GM12875 (cell line): Measurements from ENCODE around the gene CTDP1.

Experiments
- H3K4me3 ChIP-seq: one replicate; pipeline ENCODE4 v1.5.1; 2011; ENCODE audit warnings: low read depth, low read length, control low read depth
- CTCF ChIP-seq: IDR thresholded peaks from 2 replicates; pipeline ENCODE4 v1.5.1; 2011; ENCODE audit warnings: low read depth, mild to moderate bottlenecking, control low read depth, inconsistent platforms, low read length, moderate library complexity, borderline replicate concordance; ENCODE audit not compliant: insufficient read depth

Gene CTDP1

GRCh38 chr18:79683626-79684282 lies 4.2 kb downstream of the CTDP1 start:
- no peak overlapping the region for H3K4me3 ChIP-seq
- TF ChIP-seq CTCF: no peak

- TF ChIP-seq CTCF: no peak
Observed at GRCh38 chr18:79684283-79684631, 4.7 kb downstream of the CTDP1 start.

GRCh38 chr18:79684787-79685186 lies 5.2 kb downstream of the CTDP1 start:
- no peak overlapping the region for H3K4me3 ChIP-seq
- TF ChIP-seq CTCF: no peak

More at GRCh38 chr18:79684283-79684631, 4.7 kb downstream of the CTDP1 start:
- H3K4me3 ChIP-seq: no peak overlapping the region

- no peak overlapping the region for H3K4me3 ChIP-seq
Observed at GRCh38 chr18:79685281-79685680, 5.7 kb downstream of the CTDP1 start.

GRCh38 chr18:79685971-79686370 lies 6.4 kb downstream of the CTDP1 start:
- TF ChIP-seq CTCF: no peak

More at GRCh38 chr18:79685281-79685680, 5.7 kb downstream of the CTDP1 start:
- no peak for TF ChIP-seq CTCF

GRCh38 chr18:79687806-79688205 lies 8.2 kb downstream of the CTDP1 start:
- H3K4me3 ChIP-seq: no peak overlapping the region
- no peak for TF ChIP-seq CTCF

More at GRCh38 chr18:79685971-79686370, 6.4 kb downstream of the CTDP1 start:
- no peak overlapping the region for H3K4me3 ChIP-seq

- TF ChIP-seq CTCF: no peak
- H3K4me3 ChIP-seq: no peak overlapping the region
Observed at GRCh38 chr18:79690071-79690470, 10.5 kb downstream of the CTDP1 start.
